WTC11 (cell line): ENCODE results near the gene PLEKHB1. TPM values are rescaled to one million over a fixed set of nuclear protein-coding genes. Genes with fewer than 3 reads are reported as not detected.

ENCODE experiments used
- ATAC-seq: fragments of 200-7000 bp; cut with Tn5 transposase; 2 replicates; pipeline ENCODE4 v1.10.0; 2021; ENCODE audit warnings: mild to moderate bottlenecking, moderate library complexity
- CTCF ChIA-PET: fragments of 300-600 bp; sonication (Branson Sonifier 250); formaldehyde crosslinking; loops from one replicate; lab custom pipeline; 2021; ENCODE audit warnings: antibody characterized with exemption; lab: Charles Lee
- POLR2A ChIA-PET: fragments of 350-600 bp; sonication (Branson Sonifier 250); formaldehyde crosslinking; loops from one replicate; lab custom pipeline; 2021; ENCODE audit warnings: antibody characterized with exemption; lab: Charles Lee
- DNase-seq: peaks from one replicate; pipeline ENCODE4 v3.0.0; 2021; ENCODE audit warnings: low spot score
- H3K27ac Mint-ChIP-seq: 2 replicates; pipeline ENCODE4 v1.8.0; 2021; ENCODE audit warnings: mixed read lengths
- H3K27me3 Mint-ChIP-seq: 2 replicates; pipeline ENCODE4 v1.8.0; 2021; ENCODE audit warnings: low read depth, mild to moderate bottlenecking, moderate library complexity, mixed read lengths
- H3K36me3 Mint-ChIP-seq: 2 replicates; pipeline ENCODE4 v1.8.0; 2021; ENCODE audit warnings: mixed read lengths
- H3K4me1 Mint-ChIP-seq: 2 replicates; pipeline ENCODE4 v1.8.0; 2022; ENCODE audit warnings: mixed read lengths
- H3K4me3 Mint-ChIP-seq: 2 replicates; pipeline ENCODE4 v1.8.0; 2021; ENCODE audit warnings: mild to moderate bottlenecking, moderate library complexity, mixed read lengths
- H3K9me3 Mint-ChIP-seq: 2 replicates; pipeline ENCODE4 v1.8.0; 2021; ENCODE audit warnings: mixed read lengths
- CBFB ChIP-seq: sonication (generic); formaldehyde crosslinking; IDR thresholded peaks from 2 replicates; pipeline ENCODE4 v1.8.1; 2022; ENCODE audit warnings: mild to moderate bottlenecking, low read depth, missing genetic modification reagents
- CREB1 ChIP-seq: sonication (generic); formaldehyde crosslinking; IDR thresholded peaks from 2 replicates; pipeline ENCODE4 v1.8.0; 2023; ENCODE audit warnings: mild to moderate bottlenecking, missing genetic modification reagents
- E2F4 ChIP-seq: sonication (generic); formaldehyde crosslinking; IDR thresholded peaks from 2 replicates; pipeline ENCODE4 v1.8.1; 2022; ENCODE audit warnings: low read depth, mild to moderate bottlenecking, moderate library complexity, missing genetic modification reagents, borderline replicate concordance
- E2F5 ChIP-seq: sonication (generic); formaldehyde crosslinking; IDR thresholded peaks from 2 replicates; pipeline ENCODE4 v1.8.1; 2022; ENCODE audit warnings: mild to moderate bottlenecking, moderate library complexity, missing genetic modification reagents
- EMX1 ChIP-seq: fragments of 250-450 bp; sonication (Bioruptor Pico); IDR thresholded peaks from 2 replicates; pipeline ENCODE4 v1.8.0; 2021; ENCODE audit warnings: mild to moderate bottlenecking
- ESRRA ChIP-seq: sonication (generic); formaldehyde crosslinking; IDR thresholded peaks from 2 replicates; pipeline ENCODE4 v1.8.1; 2022; ENCODE audit warnings: mild to moderate bottlenecking, missing genetic modification reagents, borderline replicate concordance
- FOXJ3 ChIP-seq: sonication (generic); formaldehyde crosslinking; IDR thresholded peaks from 2 replicates; pipeline ENCODE4 v1.9.0; 2021; ENCODE audit warnings: missing genetic modification reagents, mild to moderate bottlenecking, borderline replicate concordance
- FOXP1 ChIP-seq: sonication (generic); formaldehyde crosslinking; IDR thresholded peaks from 2 replicates; pipeline ENCODE4 v1.8.0; 2022; ENCODE audit warnings: missing genetic modification reagents, mild to moderate bottlenecking, moderate library complexity, borderline replicate concordance
- GABPB1 ChIP-seq: sonication (generic); formaldehyde crosslinking; IDR thresholded peaks from 2 replicates; pipeline ENCODE4 v1.8.1; 2023; ENCODE audit warnings: mild to moderate bottlenecking, missing genetic modification reagents
- HMGXB4 ChIP-seq: sonication (generic); formaldehyde crosslinking; IDR thresholded peaks from 2 replicates; pipeline ENCODE4 v1.8.1; 2023; ENCODE audit warnings: mild to moderate bottlenecking, moderate library complexity, missing genetic modification reagents
- MAX ChIP-seq: sonication (generic); formaldehyde crosslinking; IDR thresholded peaks from 2 replicates; pipeline ENCODE4 v1.8.0; 2022; ENCODE audit warnings: mild to moderate bottlenecking, missing genetic modification reagents
- NFE2L1 ChIP-seq: sonication (generic); formaldehyde crosslinking; IDR thresholded peaks from 2 replicates; pipeline ENCODE4 v1.8.1; 2023; ENCODE audit warnings: missing genetic modification reagents
- NFYB ChIP-seq: sonication (generic); formaldehyde crosslinking; conservative IDR thresholded peaks from 2 replicates; pipeline ENCODE4 v1.8.0; 2022; ENCODE audit warnings: low read depth, missing genetic modification reagents
- SMAD4 ChIP-seq: sonication (generic); formaldehyde crosslinking; IDR thresholded peaks from 2 replicates; pipeline ENCODE4 v1.8.0; 2022; ENCODE audit warnings: mild to moderate bottlenecking, missing genetic modification reagents
- TEAD1 ChIP-seq: sonication (generic); formaldehyde crosslinking; IDR thresholded peaks from 2 replicates; pipeline ENCODE4 v1.8.0; 2022; ENCODE audit warnings: mild to moderate bottlenecking, missing genetic modification reagents
- TEAD4 ChIP-seq: sonication (generic); formaldehyde crosslinking; IDR thresholded peaks from 2 replicates; pipeline ENCODE4 v1.8.0; 2022; ENCODE audit warnings: mild to moderate bottlenecking, missing genetic modification reagents
- ZBTB43 ChIP-seq: sonication (generic); formaldehyde crosslinking; IDR thresholded peaks from 2 replicates; pipeline ENCODE4 v1.8.1; 2023; ENCODE audit warnings: mild to moderate bottlenecking, missing genetic modification reagents
- ZNF317 ChIP-seq: sonication (generic); formaldehyde crosslinking; IDR thresholded peaks from 2 replicates; pipeline ENCODE4 v1.8.1; 2023; ENCODE audit warnings: low read depth, mild to moderate bottlenecking, moderate library complexity, missing genetic modification reagents, borderline replicate concordance
- ZNF396 ChIP-seq: fragments of 250-450 bp; sonication (Bioruptor Pico); IDR thresholded peaks from 2 replicates; pipeline ENCODE4 v1.8.0; 2021; ENCODE audit warnings: mild to moderate bottlenecking, moderate library complexity, borderline replicate concordance
- ZNF425 ChIP-seq: fragments of 250-450 bp; sonication (Bioruptor Pico); conservative IDR thresholded peaks from 2 replicates; pipeline ENCODE4 v1.9.0; 2021; ENCODE audit warnings: mild to moderate bottlenecking
- ZNF671 ChIP-seq: fragments of 250-450 bp; sonication (Bioruptor Pico); IDR thresholded peaks from 2 replicates; pipeline ENCODE4 v1.8.0; 2021; ENCODE audit warnings: mild to moderate bottlenecking
- total RNA-seq: library from RNA; stranded (reverse); gene quantifications from 3 replicates; pipeline ENCODE4 v1.2.3, GENCODE V29; 2021

The PLEKHB1 gene
- total RNA-seq, 1 experiment from 2014 or later: 12.0 TPM

- H3K36me3 Mint-ChIP-seq: no peaks in the 10 kb centered on the region
- peaks cover 93% of the 10 kb centered on the region for H3K27me3 Mint-ChIP-seq
- DNase-seq: no peak
- no peaks in the 10 kb centered on the region for H3K9me3 Mint-ChIP-seq
- POLR2A ChIA-PET: no interaction called here
- H3K4me1 Mint-ChIP-seq: peaks cover 31% of the 10 kb centered on the region
- H3K27ac Mint-ChIP-seq: no peak overlapping the region
- CTCF ChIA-PET: interaction anchor here (4.8 kb wide), 1 partner anchor 26 kb away, joined by 30 read pairs; no protein-coding TSS in a partner anchor
- TF ChIP-seq TEAD4: no peak
- no peak for TF ChIP-seq ZNF425 (CRISPR knock-in tag)
- TF ChIP-seq FOXP1 (CRISPR knock-in tag): no peak
- no peak for TF ChIP-seq ESRRA (CRISPR knock-in tag)
- no peak for TF ChIP-seq ZNF671 (CRISPR knock-in tag)
- TF ChIP-seq NFE2L1: no peak
- TF ChIP-seq TEAD1 (CRISPR knock-in tag): no peak
- H3K4me3 Mint-ChIP-seq: no peak overlapping the region
- ATAC-seq: no peak
These were observed 5.3 kb downstream of the PLEKHB1 start for GRCh38 chr11:73651661-73652045.

GRCh38 chr11:73652046-73652730 lies 5.8 kb downstream of the PLEKHB1 start:
- H3K4me3 Mint-ChIP-seq: no peak overlapping the region
- ATAC-seq: 0 out of 2 replicates have a peak, but pooled peaks have one; percentile 7
- POLR2A ChIA-PET: no interaction called here
- no peak for TF ChIP-seq E2F5
- no peak for TF ChIP-seq EMX1 (CRISPR knock-in tag)
- no peak for TF ChIP-seq E2F4
- no peak for TF ChIP-seq ZNF396 (CRISPR knock-in tag)
- TF ChIP-seq SMAD4: no peak
- no peak for TF ChIP-seq MAX (CRISPR knock-in tag)
- TF ChIP-seq CREB1: no peak
- H3K4me1 Mint-ChIP-seq: peaks cover 26% of the 10 kb centered on the region
- no peak overlapping the region for H3K27ac Mint-ChIP-seq
- peaks cover 93% of the 10 kb centered on the region for H3K27me3 Mint-ChIP-seq
- H3K9me3 Mint-ChIP-seq: no peaks in the 10 kb centered on the region
- no peaks in the 10 kb centered on the region for H3K36me3 Mint-ChIP-seq
- CTCF ChIA-PET: interaction anchor here (0.6 to 4.8 kb wide), 3 partner anchors 27 to 302 kb away, joined by 3 to 30 read pairs (median 3); no protein-coding TSS in a partner anchor
- no peak for DNase-seq

- no peak for ATAC-seq
- CTCF ChIA-PET: interaction anchor here (1.0 to 4.8 kb wide), 2 partner anchors 27 to 302 kb away, joined by 3 to 30 read pairs; no protein-coding TSS in a partner anchor
- H3K9me3 Mint-ChIP-seq: no peaks in the 10 kb centered on the region
- no peak for DNase-seq
- POLR2A ChIA-PET: no interaction called here
- H3K4me1 Mint-ChIP-seq: peaks cover 19% of the 10 kb centered on the region
- no peak overlapping the region for H3K4me3 Mint-ChIP-seq
- H3K27me3 Mint-ChIP-seq: peaks cover 95% of the 10 kb centered on the region
- no peak overlapping the region for H3K27ac Mint-ChIP-seq
- H3K36me3 Mint-ChIP-seq: no peaks in the 10 kb centered on the region
- TF ChIP-seq ZBTB43 (CRISPR knock-in tag): no peak
- no peak for TF ChIP-seq ZNF317 (CRISPR knock-in tag)
- no peak for TF ChIP-seq NFYB
- TF ChIP-seq TEAD1 (CRISPR knock-in tag): no peak
- TF ChIP-seq GABPB1 (CRISPR knock-in tag): no peak
- TF ChIP-seq NFE2L1: no peak
- no peak for TF ChIP-seq E2F5
- TF ChIP-seq CBFB (CRISPR knock-in tag): no peak
- no peak for TF ChIP-seq FOXJ3 (CRISPR knock-in tag)
- no peak for TF ChIP-seq HMGXB4 (CRISPR knock-in tag)
- TF ChIP-seq MAX (CRISPR knock-in tag): no peak
These were observed 6.6 kb downstream of the PLEKHB1 start for GRCh38 chr11:73652856-73653559.
